NCI-H146 treated with DMSO at 0.1 percent for 48 hours (cell line): ENCODE results near the gene AZGP1.
"Not testable (repeated sequence)": the region's sequence is repeated elsewhere in the genome, so short reads cannot be mapped to it uniquely, and the experiment has no call there.

ENCODE experiments used
- DNase-seq: peaks from one replicate; lab custom pipeline; 2025; ENCODE audit not compliant: unreplicated experiment; lab: John Stamatoyannopoulos, UW

The AZGP1 gene

DNA sequence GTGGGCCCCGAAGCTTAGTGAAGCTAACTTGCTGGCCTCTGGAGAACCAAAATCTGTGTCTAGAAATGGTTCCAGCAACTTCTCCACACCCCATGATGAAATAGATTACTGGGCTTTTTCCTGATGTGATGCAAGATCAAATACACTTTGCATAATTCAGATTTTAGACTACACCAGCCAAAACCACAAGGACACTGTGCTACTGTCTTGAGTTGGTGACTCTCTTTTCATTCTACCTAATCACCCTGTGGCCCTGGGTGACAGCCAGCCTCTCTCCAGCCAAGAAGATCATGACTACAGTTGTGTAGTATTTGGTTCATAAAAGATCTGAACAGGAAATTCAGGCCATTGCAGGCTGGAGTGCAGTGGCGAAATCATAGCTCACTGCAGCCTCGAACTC lies 22.2 kb downstream of the AZGP1 start:
- no peak for DNase-seq

DNA sequence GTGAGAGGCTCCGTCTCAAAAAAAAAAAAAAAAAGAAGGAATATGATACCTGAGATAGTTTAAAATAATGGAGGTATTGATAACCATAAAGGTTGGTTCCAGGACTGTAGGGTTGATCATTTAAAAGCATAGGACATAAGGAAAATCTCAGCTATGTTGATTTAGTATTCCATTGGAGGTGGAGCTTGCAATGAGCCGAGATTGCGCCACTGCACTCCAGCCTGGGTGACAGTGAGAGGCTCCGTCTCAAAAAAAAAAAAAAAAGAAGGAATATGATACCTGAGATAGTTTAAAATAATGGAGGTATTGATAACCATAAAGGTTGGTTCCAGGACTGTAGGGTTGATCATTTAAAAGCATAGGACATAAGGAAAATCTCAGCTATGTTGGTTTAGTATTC lies 23.2 kb downstream of the AZGP1 start:
- not testable (repeated sequence) for DNase-seq

DNA sequence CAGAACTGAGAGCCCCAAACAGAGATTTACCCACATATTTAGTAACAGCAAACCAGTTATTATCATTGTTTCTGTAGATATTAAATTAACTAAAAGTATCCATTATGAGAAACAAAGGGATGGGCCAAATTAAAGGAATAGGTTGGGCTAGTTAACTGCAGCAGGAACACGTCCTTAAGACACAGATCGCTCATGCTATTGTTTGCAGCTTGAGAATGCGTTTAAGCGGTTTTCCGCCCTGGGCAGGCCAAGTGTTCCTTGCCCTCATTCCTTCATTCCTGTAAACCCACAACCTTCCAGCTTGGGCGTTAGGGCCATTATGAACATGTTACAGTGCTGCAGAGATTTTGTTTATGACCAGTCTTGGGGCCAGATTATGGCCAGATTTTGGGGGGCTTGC lies 25.0 kb downstream of the AZGP1 start:
- DNase-seq, result not testable (repeated sequence)

DNA sequence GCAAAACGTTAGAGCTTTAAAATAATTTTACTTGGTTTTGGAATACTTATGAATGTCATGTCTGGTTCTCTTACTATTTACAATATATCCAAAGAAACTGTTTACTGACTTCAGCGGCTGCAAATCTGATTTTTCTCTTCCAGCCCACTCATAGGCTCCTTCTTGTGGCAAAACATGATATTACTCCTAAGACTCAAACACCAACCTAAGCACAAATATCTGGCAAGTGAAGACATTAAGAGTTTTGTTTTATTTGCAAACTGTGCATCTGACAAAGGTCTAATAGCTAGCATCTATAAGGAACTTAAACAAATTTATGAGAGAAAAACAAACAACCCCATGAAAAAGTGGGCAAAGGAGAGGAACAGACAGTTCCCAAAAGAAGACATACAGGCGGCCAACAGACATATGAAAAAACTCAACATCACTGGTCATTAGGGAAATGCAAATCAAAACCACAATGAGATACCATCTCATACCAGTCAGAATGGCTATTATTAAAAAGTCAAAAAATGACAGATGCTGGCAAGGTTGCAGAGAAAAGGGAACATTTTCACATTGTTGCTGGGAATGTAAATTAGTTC lies 26.1 kb downstream of the AZGP1 start:
- DNase-seq, result peak; percentile 26

DNA sequence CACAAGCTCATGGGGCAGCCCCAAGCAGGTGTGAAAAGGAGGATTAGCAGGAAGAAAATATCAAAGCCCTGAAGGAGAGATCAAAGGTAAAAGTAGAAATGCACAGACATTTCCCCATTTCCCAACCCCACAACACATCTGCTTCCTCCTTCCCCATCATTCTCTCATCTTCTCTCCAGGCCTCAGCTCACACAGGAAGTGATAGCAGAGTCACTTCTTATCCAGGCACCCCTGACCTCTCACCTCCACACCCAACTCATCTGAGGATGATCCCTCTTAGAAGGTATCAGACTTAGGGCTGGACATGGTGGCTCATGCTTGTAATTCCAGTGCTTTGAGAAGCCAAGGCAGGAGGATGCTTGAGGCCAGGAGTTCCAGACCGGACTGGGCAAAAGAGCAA lies 28.2 kb downstream of the AZGP1 start:
- no peak for DNase-seq

DNA sequence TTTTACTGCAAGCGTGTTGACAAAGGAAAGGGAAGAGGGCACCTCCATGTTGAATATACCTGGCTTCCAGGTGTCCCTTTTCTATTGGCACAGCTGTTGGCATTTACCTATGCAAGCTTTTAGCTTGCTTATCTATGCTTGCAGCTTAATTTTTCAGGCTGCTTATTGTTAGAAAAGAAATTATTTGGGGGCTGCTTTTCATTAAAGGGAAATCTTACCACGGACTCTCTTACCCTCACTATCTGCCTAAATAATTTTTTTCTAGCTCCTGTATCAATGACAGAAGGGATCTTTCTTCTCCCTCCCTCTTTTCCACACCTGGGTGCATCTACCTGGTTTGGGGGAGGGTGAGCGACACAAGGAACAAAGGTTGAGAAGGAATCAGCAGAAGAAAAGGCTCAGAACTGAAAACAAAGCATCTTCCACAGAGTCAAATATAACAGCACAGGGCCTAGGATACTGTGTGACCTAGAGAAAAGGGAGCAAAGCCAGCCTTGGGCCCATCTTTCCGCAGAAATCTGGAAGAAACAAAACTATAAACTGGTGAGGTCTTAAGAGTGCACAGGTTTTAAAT lies 31.2 kb downstream of the AZGP1 start:
- DNase-seq, result peak; percentile 98

DNA sequence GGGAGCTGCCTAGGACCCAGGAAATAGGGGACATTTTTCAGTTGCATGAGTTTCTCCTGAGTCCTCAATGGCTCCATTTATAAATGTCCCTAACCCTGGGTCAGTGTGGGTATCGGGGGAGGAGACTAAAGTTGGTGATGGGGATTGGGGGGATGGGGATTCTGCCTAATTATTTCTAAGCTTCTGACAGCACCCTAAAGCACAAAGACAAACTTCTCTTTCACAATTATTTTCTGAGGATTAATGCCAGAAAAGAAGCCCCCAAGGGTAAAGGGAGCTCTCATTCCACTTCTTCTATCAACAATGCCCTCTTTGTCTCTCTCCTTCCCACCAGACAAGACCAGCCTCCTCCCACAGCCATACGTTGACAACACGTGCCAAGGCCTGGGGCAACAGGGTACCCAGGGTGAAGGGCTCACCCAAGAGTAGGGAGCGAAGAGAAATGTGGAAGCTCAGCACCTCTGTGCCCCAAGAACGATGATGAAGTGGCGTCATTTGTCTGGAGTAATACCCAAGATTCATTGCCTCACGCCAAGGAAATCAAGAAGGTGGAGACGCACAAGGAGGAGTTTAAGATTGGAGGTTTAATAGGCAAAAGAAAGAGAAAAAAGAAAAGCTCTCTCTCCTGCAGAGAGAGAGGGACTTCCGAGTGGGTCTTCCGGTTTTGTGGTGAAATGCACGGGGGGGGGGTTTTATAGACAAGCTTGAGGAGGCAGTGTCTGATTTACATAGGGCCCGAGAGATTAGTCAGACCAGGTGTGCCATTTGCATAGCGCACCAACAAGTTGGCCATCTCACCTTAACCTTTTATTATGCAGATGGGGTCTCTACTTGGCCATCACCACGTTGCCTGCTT lies 32.0 kb downstream of the AZGP1 start:
- peak; percentile 86 for DNase-seq

DNA sequence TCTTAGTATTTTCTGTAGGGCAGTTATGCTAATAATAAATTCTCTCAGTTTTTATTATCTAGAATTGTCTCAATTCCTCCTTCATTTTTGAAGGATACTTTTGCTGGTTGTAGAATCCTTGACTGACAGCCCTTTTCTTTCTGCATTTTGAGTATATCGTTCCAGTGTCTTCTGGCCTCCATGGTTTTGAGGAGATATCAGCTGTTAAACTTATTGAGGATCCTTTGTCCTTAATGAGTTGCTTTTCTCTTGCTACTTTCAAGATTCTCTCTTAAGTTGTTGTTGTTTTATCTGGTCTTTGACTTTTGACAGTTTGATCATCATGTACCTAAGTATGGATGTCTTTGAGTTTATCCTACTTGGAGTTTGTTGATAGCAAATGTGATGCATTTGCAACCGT lies 37.5 kb downstream of the AZGP1 start:
- DNase-seq, result no peak

DNA sequence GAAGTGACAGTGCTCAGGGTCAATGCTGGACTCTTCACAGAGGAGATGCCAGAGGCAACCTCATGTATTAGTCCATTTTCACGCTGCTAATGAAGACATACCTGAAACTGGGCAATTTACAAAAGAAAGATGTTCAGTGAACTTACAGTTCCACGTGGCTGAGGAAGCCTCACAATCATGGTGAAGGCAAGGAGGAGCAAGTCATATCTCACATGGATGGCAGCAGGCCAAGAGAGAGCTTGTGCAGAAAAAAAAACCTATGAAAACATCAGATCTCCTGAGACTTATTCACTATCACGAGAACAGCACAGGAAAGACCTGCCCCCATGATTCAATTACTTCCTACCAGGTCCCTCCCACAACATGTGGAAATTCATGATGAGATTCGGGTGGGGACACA lies 40.8 kb downstream of the AZGP1 start:
- DNase-seq, result not testable (repeated sequence)

DNA sequence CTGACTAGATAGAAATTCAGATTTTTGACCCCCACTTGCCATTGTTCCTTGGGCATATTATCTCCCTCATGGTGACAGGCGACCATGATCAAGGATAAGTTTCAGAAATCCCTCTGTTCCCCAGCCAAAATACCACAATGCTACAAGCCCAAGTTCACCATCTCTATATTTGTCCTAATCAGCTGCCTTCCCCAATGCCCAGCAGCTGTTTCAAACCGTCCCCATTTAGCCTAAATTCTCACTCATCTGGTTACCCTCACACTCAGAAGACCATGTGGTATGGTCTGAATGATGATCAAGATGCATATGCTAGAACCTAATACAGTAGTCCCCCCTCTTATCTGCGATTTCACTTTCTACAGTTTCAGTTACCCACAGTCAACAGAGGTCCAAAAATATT lies 45.5 kb downstream of the AZGP1 start:
- DNase-seq, result no peak

DNA sequence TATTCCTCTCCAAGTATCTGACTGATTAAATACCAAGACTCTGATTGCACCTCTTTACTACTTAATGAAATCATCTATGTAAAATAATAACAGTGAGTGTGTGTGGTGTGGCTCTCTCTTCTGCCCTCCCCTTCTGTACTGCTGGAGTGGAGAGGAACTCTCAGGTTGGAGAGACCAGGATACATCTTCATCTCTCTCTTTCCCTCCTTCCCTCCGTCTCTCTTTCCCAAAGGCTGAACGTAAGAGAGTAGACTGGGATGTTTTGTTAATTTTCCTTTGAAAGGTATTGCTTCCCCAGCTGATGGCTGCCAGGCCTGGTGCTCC lies 46.1 kb downstream of the AZGP1 start:
- DNase-seq, result no peak

DNA sequence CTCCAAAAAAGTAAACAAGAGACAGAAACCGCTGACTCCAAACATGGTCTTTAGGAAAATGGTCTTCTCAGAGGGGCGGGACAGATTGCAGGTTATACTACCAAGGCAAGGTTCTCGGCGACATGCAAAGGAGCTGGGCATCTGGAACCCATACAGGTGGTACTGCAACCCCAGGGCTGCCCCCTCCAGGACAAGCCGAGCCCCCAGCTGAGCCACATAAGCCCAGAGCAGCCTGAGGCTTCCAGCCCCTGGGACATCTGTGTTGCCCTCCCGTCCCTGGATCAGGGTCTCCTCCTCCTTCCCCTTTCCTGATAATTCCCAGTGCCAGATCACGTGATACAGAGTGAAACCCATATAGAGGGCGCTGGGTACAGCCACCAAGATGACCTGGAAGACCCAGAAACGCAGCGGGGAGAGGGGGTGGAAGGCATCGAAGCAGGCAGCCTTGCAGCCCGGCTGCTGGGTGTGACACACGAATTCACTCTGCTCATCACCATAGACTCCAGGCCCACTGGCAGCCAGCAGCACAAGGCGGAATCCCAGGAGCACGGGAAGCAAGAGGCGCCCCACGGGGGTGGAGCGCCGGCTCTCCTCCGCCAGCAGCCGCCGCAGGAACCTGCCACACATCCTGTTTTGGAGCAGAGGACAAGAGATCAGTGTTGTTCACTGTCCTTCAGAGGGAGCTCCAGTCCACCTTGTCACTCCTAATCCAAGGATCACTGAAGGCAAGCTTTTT lies 46.7 kb downstream of the AZGP1 start, which contains the start of gene GJC3:
GJC3 (minus strand) TSS at position 627 of the 736 bp plus-strand sequence; CDS start at position 627, 0 bp downstream.
- DNase-seq, result peak; percentile 84

DNA sequence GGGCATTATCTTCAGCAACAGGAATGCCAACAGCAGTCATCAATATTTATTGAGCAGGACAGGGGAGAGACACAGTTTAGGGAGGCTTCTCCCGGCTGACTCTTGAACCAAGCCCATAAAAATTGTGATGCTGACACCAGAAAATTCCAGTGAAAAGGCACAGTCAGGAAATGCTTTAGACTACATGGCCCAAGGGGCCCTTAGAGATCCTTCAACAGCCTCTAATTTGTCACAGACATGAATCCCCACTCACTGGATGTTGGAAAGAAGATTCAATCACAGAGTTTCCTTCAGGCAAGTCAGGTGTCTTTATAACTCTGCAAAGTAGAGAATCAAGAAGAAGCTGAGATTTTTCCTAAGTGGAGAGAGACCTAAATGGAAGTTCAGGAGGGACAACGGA lies 47.6 kb downstream of the AZGP1 start:
- DNase-seq, result no peak

DNA sequence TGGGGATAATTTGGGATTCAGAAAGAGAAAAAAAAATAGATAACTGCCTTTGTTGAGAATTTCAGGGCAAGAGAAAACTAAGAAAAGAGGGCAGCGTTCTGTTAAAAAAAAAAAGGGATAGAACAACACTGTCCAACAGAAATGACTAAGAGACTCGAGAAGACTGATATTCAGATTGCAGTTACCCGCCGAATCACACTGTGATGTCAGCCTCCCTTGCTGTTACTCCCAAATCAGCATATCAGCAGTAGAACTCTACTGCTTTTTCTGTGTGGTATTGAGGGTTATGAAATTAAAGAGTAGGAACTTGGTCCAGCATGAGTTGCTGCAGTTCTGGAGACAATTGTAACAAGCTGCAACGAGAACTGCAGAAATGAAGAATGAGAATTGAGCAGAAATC lies 48.3 kb downstream of the AZGP1 start:
- DNase-seq, result no peak

DNA sequence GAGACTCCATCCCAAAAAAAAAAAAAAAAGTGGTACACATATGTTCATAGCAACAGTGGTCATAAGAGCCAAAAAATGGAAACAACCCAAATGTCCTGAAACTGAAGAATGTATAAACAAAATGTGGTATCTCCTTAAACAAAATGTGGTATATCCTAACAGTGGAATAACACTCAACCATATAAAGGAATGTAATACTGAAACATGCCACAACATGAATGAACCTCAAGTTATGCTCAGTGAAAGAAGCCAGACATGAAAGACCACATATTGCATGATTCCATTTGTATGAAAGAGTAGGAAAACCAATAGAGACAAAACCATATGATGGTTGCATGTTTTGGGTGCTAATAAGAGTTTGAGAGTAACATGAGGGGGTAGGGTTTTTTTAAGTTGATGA lies 49.5 kb downstream of the AZGP1 start:
- DNase-seq, result no peak

DNA sequence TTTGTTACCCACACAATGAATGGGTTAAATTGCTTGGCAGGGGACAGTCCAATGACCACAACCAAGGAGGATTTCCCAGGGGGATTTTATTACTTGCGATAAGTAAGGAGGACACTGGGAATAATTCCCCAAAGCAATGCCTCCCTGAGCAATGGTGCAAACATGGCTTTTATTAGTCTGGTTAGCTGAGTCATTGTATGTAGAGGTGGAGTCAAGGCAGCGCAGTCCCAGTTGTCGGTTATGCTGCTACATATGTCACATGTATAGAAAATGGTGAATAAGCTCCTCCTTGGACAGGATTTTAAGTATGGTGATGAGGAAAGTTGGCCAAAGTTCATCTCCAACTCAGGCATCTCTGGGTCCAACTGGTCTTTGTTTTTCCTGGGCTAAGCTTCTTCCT lies 52.6 kb downstream of the AZGP1 start:
- DNase-seq, result no peak

DNA sequence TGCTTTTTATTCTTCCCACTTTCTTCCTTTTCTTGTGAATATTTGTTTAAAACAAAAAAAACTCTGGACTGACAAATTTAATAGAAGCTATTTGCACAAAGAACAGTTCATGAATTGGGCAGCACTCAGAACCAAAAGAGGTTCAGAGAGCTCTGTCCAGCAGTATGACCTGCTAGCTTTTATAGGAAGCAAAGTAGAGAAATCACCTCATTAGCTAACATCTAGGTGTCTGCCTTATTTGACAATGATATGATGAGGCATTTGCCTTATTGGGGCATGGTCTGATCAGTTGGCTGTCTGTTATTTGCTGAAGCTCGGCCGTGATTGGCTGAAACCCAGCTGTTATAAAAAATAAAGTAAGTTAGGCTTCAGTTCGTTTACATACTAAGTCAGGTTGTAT lies 55.7 kb downstream of the AZGP1 start:
- no peak for DNase-seq

DNA sequence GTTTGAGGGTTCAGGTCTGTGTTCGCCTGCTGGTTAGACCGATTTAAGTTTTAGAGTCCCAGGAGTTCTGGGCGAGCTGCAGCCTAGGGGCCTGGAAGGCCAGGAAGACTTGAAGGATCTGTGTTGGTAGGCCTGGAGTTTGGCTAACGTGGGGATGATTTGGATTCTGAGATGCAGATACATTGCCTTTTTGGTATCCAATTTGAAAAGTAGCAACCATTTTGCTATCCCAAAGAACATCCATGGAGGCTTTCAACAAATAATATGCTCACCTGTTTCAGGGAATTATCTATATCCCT lies 56.1 kb downstream of the AZGP1 start:
- DNase-seq, result no peak

DNA sequence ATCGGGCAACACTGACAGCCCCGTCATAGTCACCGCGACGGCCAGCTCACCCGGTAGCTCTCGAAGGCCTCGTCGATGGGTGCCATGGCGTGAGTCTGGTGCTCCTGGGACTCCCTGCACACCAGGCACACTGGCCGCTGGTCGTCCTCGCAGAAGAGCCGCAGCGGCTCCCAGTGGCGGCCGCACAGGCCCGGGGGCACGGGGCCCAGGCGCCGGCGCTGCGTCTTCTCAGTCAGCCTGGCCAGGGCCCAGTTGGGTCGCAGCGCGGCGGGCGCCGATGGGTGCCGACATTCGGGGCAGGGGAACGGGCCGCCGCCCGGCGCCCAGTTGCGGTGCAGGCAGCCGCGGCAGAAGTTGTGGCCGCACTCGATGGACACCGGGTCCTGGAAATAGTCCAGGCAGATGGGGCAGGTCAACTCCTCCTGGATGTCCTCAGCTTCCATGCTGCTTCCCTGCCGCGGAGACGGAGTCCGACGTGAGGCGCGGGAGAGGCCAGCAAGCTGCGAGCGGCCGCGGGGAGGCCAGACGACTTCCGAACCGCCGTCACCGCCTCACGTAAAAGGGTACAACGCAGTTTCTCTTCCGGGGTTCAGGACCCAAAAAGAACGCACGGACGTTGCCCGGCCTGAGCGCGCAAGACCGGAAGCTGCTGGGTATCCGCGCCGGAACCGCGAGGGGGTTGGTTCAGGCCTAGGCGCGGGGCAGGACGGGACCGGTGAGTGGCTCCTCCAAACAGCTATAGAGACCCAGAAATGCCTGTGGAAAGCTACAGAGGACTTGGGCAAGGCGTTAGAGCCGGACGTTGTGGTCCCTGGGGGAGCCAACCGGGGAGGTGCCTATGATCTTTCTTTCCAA lies 56.6 kb downstream of the AZGP1 start, which contains the start of gene TRIM4:
TRIM4 (minus strand) TSS at position 572 of the 855 bp plus-strand sequence; CDS start at position 443, 129 bp downstream.
- DNase-seq, result peak; percentile 76
